ENCODE measurements around the gene ABHD18.
A peak's percentile ranks its signal among the peaks of the same experiment; 100 is the strongest.
"Not testable (repeated sequence)": the region's sequence is repeated elsewhere in the genome, so short reads cannot be mapped to it uniquely, and the experiment has no call there.

Gene ABHD18

DNA sequence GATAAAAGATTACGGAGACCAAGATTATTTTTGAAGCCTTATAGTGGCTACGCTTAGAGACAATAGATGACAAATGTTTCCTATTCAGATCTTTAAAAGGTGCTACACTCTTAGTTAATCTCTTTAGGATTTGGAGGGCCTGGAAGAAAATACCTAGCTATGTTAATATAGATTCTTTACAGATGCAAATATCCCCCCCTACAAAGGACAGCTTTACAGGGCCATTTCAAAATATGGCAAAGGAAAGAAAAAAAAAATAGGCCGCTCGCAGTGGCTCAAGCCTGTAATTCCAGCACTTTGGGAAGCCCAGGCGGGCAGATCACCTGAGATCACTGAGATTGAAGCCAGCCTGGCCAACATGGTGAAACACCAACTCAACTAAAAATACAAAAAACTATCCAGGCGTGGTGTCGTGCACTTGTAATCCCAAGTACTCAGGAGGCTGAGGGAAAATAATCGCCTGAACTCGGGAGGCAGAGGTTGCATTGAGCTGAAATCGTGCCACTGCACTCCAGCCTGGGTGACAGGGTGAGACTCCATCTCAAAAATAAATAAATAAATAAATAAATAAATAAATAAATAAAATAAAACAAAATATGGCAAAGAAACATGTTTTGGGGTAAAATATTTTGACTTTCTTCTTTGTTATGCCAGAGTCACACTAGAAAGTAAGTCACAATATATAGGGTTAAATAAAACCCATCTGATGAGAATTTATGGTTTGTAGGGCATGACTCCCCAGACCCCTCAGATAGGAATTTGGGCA, 90.4 kb downstream of the ABHD18 start:
- H3K4ac ChIP-seq (ENCODE audit: low read length); H2BK120ac ChIP-seq (ENCODE audit: low read depth, low read length); H3K14ac ChIP-seq (ENCODE audit: low read length); H3K27me3 ChIP-seq (ENCODE audit: control insufficient read depth in 3 of 3, insufficient read depth in 3 of 3, low read depth in 1 of 3, low read length in 3 of 3); H3K36me3 ChIP-seq (replicated peaks in 1 of 2; ENCODE audit: control insufficient read depth in 2 of 2, insufficient read depth in 2 of 2, low read length in 2 of 2); H3K79me1 ChIP-seq (ENCODE audit: low read depth, low read length); H2AK5ac ChIP-seq (ENCODE audit: low read depth, low read length); H2BK15ac ChIP-seq (ENCODE audit: low read length); H4K91ac ChIP-seq (ENCODE audit: low read depth, low read length, poor library complexity); H3K9me3 ChIP-seq (replicated peaks in 1 of 2; ENCODE audit: control insufficient read depth in 2 of 2, insufficient read depth in 1 of 2, low read depth in 1 of 2, low read length in 2 of 2); H3K27ac ChIP-seq (replicated peaks; ENCODE audit: low read length); H4K8ac ChIP-seq (ENCODE audit: low read depth, low read length); H3K4me3 ChIP-seq (ENCODE audit: low read length in 2 of 2); H3K9ac ChIP-seq (ENCODE audit: low read depth, low read length, poor library complexity); H3K23ac ChIP-seq (ENCODE audit: low read depth, low read length, poor library complexity); H3K4me1 ChIP-seq (ENCODE audit: control insufficient read depth in 2 of 2, insufficient read depth in 1 of 2, low read depth in 1 of 2, low read length in 2 of 2); DNase-seq (ENCODE audit: low spot score); H2BK12ac ChIP-seq (ENCODE audit: low read length); H2AFZ ChIP-seq (ENCODE audit: low read length); H3K18ac ChIP-seq (ENCODE audit: low read length); H2BK5ac ChIP-seq (ENCODE audit: low read length); H3K4me2 ChIP-seq (ENCODE audit: insufficient read depth, low read length, poor library complexity, severe bottlenecking): not testable (repeated sequence)
- no CpG with 5 or more reads among the region's 10 CpGs for WGBS, 2 donors (ENCODE audit: extremely low coverage in 2 of 2, insufficient read length in 2 of 2, insufficient replicate concordance in 1 of 2)

DNA sequence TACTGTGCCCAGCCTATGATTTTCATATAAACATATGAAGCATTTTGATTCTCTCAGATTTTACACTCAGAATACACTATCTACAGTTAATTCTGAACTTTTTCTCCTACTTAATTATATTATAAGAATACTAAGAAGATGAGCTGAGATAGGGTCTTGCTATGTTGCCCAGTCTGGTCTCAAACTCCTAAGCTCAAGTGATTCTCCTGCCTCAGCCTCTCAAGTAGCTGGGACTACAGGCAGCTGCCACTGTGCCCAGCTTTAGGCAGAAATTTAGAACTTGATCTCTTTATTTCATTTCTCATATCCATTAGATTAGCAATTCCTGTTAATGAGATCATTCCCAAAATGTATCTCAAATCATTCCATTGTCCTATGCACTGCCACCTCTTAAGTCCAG, 91.2 kb downstream of the ABHD18 start:
- H3K27ac ChIP-seq (replicated peaks; ENCODE audit: low read length), result no peak overlapping the region
- no peak overlapping the region for H2BK120ac ChIP-seq (ENCODE audit: low read depth, low read length)
- H4K91ac ChIP-seq (ENCODE audit: low read depth, low read length, poor library complexity), result no peak overlapping the region
- no peak overlapping the region for H2AK5ac ChIP-seq (ENCODE audit: low read depth, low read length)
- H2AFZ ChIP-seq (ENCODE audit: low read length), result no peak overlapping the region
- no peak overlapping the region for H3K4me3 ChIP-seq (ENCODE audit: low read length in 2 of 2)
- H3K36me3 ChIP-seq (replicated peaks in 1 of 2; ENCODE audit: control insufficient read depth in 2 of 2, insufficient read depth in 2 of 2, low read length in 2 of 2), result no peaks in the 10 kb centered on the region
- DNase-seq (ENCODE audit: low spot score), result no peak
- no peak overlapping the region for H2BK5ac ChIP-seq (ENCODE audit: low read length)
- no peak overlapping the region for H3K9ac ChIP-seq (ENCODE audit: low read depth, low read length, poor library complexity)
- H3K4me2 ChIP-seq (ENCODE audit: insufficient read depth, low read length, poor library complexity, severe bottlenecking), result no peak overlapping the region
- H2BK15ac ChIP-seq (ENCODE audit: low read length), result no peak overlapping the region
- no peaks in the 10 kb centered on the region for H3K79me1 ChIP-seq (ENCODE audit: low read depth, low read length)
- no peak overlapping the region for H2BK12ac ChIP-seq (ENCODE audit: low read length)
- H3K4me1 ChIP-seq (ENCODE audit: control insufficient read depth in 2 of 2, insufficient read depth in 1 of 2, low read depth in 1 of 2, low read length in 2 of 2), result no peaks in the 10 kb centered on the region
- no peak overlapping the region for H3K23ac ChIP-seq (ENCODE audit: low read depth, low read length, poor library complexity)
- no peak overlapping the region for H3K18ac ChIP-seq (ENCODE audit: low read length)
- H4K8ac ChIP-seq (ENCODE audit: low read depth, low read length), result no peak overlapping the region
- no peak overlapping the region for H3K4ac ChIP-seq (ENCODE audit: low read length)
- no peaks in the 10 kb centered on the region for H3K9me3 ChIP-seq (replicated peaks in 1 of 2; ENCODE audit: control insufficient read depth in 2 of 2, insufficient read depth in 1 of 2, low read depth in 1 of 2, low read length in 2 of 2)
- H3K27me3 ChIP-seq (ENCODE audit: control insufficient read depth in 3 of 3, insufficient read depth in 3 of 3, low read depth in 1 of 3, low read length in 3 of 3), result no peaks in the 10 kb centered on the region
- no peak overlapping the region for H3K14ac ChIP-seq (ENCODE audit: low read length)

DNA sequence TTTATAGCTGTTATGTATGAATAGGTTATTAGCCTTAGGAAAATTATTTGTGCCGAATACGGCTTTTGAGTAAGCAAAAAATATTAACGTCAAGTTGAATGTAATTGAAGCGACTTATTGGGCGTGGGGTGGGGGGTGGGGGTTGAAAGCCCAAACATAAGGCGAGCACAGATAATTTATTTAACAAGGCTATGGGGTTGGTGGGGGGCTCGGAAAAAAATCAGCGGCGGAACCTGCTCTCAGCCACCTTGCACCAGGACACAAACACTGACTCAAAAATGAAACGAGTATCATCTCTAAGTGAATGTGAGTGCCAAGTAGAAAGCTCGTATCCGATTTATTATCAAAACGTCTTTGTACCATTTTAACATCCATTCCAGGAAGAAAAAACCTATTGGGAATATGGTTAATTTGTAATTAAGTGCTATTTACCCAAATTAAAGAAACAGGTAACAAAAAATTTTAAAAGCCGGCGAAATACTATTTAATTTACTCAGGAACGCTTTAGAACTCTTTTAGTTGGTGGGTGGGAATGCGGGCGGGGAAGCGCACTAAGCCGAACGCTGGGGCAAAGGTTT, 95.0 kb downstream of the ABHD18 start:
- peak overlapping the region; percentile 64 to 81 for H3K4me3 ChIP-seq (ENCODE audit: low read length in 2 of 2)
- H3K9ac ChIP-seq (ENCODE audit: low read depth, low read length, poor library complexity), result peak overlapping the region; percentile 37
- DNase-seq (ENCODE audit: low spot score), result no peak
- no CpG with 5 or more reads among the region's 21 CpGs for WGBS, 2 donors (ENCODE audit: extremely low coverage in 2 of 2, insufficient read length in 2 of 2, insufficient replicate concordance in 1 of 2)
- H2BK120ac ChIP-seq (ENCODE audit: low read depth, low read length), result no peak overlapping the region
- no peak overlapping the region for H3K4ac ChIP-seq (ENCODE audit: low read length)
- no peak overlapping the region for H4K91ac ChIP-seq (ENCODE audit: low read depth, low read length, poor library complexity)
- H3K27ac ChIP-seq (replicated peaks; ENCODE audit: low read length), result peak overlapping the region; percentile 74
- peak overlapping the region; percentile 90 for H3K4me2 ChIP-seq (ENCODE audit: insufficient read depth, low read length, poor library complexity, severe bottlenecking)
- peak overlapping the region; percentile 94 for H2AFZ ChIP-seq (ENCODE audit: low read length)
- no peaks in the 10 kb centered on the region for H3K36me3 ChIP-seq (replicated peaks in 1 of 2; ENCODE audit: control insufficient read depth in 2 of 2, insufficient read depth in 2 of 2, low read length in 2 of 2)
- H2AK5ac ChIP-seq (ENCODE audit: low read depth, low read length), result no peak overlapping the region
- no peak overlapping the region for H3K23ac ChIP-seq (ENCODE audit: low read depth, low read length, poor library complexity)
- H2BK15ac ChIP-seq (ENCODE audit: low read length), result no peak overlapping the region
- H3K9me3 ChIP-seq (replicated peaks in 1 of 2; ENCODE audit: control insufficient read depth in 2 of 2, insufficient read depth in 1 of 2, low read depth in 1 of 2, low read length in 2 of 2), result no peaks in the 10 kb centered on the region
- no peak overlapping the region for H4K8ac ChIP-seq (ENCODE audit: low read depth, low read length)
- H3K18ac ChIP-seq (ENCODE audit: low read length), result peak overlapping the region; percentile 44
- H3K4me1 ChIP-seq (ENCODE audit: control insufficient read depth in 2 of 2, insufficient read depth in 1 of 2, low read depth in 1 of 2, low read length in 2 of 2), result peaks cover 0 to 1% of the 10 kb centered on the region in 2 donors
- H3K27me3 ChIP-seq (ENCODE audit: control insufficient read depth in 3 of 3, insufficient read depth in 3 of 3, low read depth in 1 of 3, low read length in 3 of 3), result no peaks in the 10 kb centered on the region
- H2BK5ac ChIP-seq (ENCODE audit: low read length), result peak overlapping the region; percentile 54
- H3K79me1 ChIP-seq (ENCODE audit: low read depth, low read length), result peaks cover 5% of the 10 kb centered on the region
- H2BK12ac ChIP-seq (ENCODE audit: low read length), result no peak overlapping the region
- H3K14ac ChIP-seq (ENCODE audit: low read length), result no peak overlapping the region

- Histone ChIP-seq H3K27ac (replicated peaks; ENCODE audit: low read length) (peak within 1 kb of the TSS; percentile 90), H3K36me3 (replicated peaks in 1 of 2; ENCODE audit: control insufficient read depth in 2 of 2, insufficient read depth in 2 of 2, low read length in 2 of 2) (no peaks in the 10 kb centered on the region), H3K4me3 (ENCODE audit: low read length in 2 of 2) (peak within 1 kb of the TSS; percentile 64 to 81), H3K9me3 (replicated peaks in 1 of 2; ENCODE audit: control insufficient read depth in 2 of 2, insufficient read depth in 1 of 2, low read depth in 1 of 2, low read length in 2 of 2) (no peaks in the 10 kb centered on the region), H3K27me3 (ENCODE audit: control insufficient read depth in 3 of 3, insufficient read depth in 3 of 3, low read depth in 1 of 3, low read length in 3 of 3) (no peaks in the 10 kb centered on the region), H2BK12ac (ENCODE audit: low read length) (no peak within 1 kb of the TSS), H4K91ac (ENCODE audit: low read depth, low read length, poor library complexity) (no peak within 1 kb of the TSS), H2BK15ac (ENCODE audit: low read length) (peak within 1 kb of the TSS; percentile 81), H2BK5ac (ENCODE audit: low read length) (peak within 1 kb of the TSS; percentile 54), H2AK5ac (ENCODE audit: low read depth, low read length) (no peak within 1 kb of the TSS), H3K79me1 (ENCODE audit: low read depth, low read length) (peaks cover 5% of the 10 kb centered on the region), H3K9ac (ENCODE audit: low read depth, low read length, poor library complexity) (peak within 1 kb of the TSS; percentile 98), H3K14ac (ENCODE audit: low read length) (no peak within 1 kb of the TSS), H2AFZ (ENCODE audit: low read length) (peak within 1 kb of the TSS; percentile 94), H4K8ac (ENCODE audit: low read depth, low read length) (peak within 1 kb of the TSS; percentile 43), H3K4me2 (ENCODE audit: insufficient read depth, low read length, poor library complexity, severe bottlenecking) (peak within 1 kb of the TSS; percentile 90), H3K4me1 (ENCODE audit: control insufficient read depth in 2 of 2, insufficient read depth in 1 of 2, low read depth in 1 of 2, low read length in 2 of 2) (peaks cover 0 to 1% of the 10 kb centered on the region in 2 donors), H3K23ac (ENCODE audit: low read depth, low read length, poor library complexity) (peak within 1 kb of the TSS; percentile 99), H3K18ac (ENCODE audit: low read length) (peak within 1 kb of the TSS; percentile 98), H3K4ac (ENCODE audit: low read length) (no peak within 1 kb of the TSS), H2BK120ac (ENCODE audit: low read depth, low read length) (peak within 1 kb of the TSS; percentile 87)
- DNase-seq (ENCODE audit: low spot score), result peak; percentile 94
- no CpG with 5 or more reads among the region's 112 CpGs for WGBS, 2 donors (ENCODE audit: extremely low coverage in 2 of 2, insufficient read length in 2 of 2, insufficient replicate concordance in 1 of 2)
Observed at GRCh38 chr4:128060699-128061565, 95.7 kb downstream of the ABHD18 start, which contains the start of gene LARP1B. Gene LARP1B (plus strand): TSS chr4:128061312. CDS start chr4:128074952, 13,640 bp downstream.

Data from neuronal stem cell (in vitro differentiated cells).